ENCODE data around the gene PIK3R4.

DNA sequence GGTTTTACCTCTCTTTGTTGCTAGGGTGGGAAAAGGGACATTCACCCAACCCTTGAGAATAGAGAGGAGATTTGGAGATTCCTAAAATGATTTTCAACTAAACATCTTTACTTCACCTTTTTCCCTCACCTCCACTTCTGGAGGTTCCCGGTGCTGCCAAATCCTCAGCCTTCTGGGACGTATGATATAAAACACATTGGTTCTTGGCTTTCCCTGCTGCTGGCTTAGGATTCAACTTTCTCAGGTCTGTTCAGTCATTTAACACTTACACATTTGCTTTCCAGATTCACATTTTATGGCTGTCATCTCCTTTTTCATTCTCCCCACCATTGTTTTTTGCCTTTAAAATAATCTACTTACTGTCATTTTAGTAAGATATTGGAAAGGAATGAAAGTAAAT is 106.6 kb downstream of the PIK3R4 start:
- TF ChIP-seq, protein P1, sequence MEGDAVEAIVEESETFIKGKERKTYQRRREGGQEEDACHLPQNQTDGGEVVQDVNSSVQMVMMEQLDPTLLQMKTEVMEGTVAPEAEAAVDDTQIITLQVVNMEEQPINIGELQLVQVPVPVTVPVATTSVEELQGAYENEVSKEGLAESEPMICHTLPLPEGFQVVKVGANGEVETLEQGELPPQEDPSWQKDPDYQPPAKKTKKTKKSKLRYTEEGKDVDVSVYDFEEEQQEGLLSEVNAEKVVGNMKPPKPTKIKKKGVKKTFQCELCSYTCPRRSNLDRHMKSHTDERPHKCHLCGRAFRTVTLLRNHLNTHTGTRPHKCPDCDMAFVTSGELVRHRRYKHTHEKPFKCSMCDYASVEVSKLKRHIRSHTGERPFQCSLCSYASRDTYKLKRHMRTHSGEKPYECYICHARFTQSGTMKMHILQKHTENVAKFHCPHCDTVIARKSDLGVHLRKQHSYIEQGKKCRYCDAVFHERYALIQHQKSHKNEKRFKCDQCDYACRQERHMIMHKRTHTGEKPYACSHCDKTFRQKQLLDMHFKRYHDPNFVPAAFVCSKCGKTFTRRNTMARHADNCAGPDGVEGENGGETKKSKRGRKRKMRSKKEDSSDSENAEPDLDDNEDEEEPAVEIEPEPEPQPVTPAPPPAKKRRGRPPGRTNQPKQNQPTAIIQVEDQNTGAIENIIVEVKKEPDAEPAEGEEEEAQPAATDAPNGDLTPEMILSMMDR (IDR thresholded peaks at IDR 0.05) = no peak
- no peak for TF ChIP-seq POLR2A (IDR thresholded peaks at IDR 0.05)

Measured in Peyer's patch (tissue), 4 donors.